Sigmoid colon (tissue), 4 donors: ENCODE data around the gene TMEM174.

ENCODE experiments used
- EP300 ChIP-seq, 4 donors: sonication (generic); formaldehyde crosslinking; IDR thresholded peaks; one replicate each; pipeline ENCODE4 v1.6.1; 2017; ENCODE audit warnings: antibody characterized with exemption in 4 of 4
- POLR2A ChIP-seq, 2 donors: fragments of 450-650 bp; IDR thresholded peaks; one replicate each; pipeline ENCODE4 v1.6.1; 2016; ENCODE audit warnings: antibody characterized with exemption in 2 of 2, mild to moderate bottlenecking in 2 of 2, moderate library complexity in 2 of 2

- no peak for TF ChIP-seq EP300 (IDR thresholded peaks at IDR 0.05)
- TF ChIP-seq POLR2A (IDR thresholded peaks at IDR 0.05): no peak
Observed at GRCh38 chr5:73197637-73198257, 24.8 kb downstream of the TMEM174 start.
